ENCODE measurements around the gene SLC25A44.

The SLC25A44 gene

GRCh38 chr1:156260896-156261295 is 67.0 kb downstream of the SLC25A44 start:
- DNase-seq (ENCODE audit: low spot score) (no peak), ATAC-seq (ENCODE audit: low read depth) (no peak)
- H3K27me3 ChIP-seq (ENCODE audit: insufficient read depth, poor library complexity, severe bottlenecking) = no peaks in the 10 kb centered on the region
- H3K4me1 ChIP-seq (ENCODE audit: insufficient read depth, poor library complexity, severe bottlenecking) = peaks cover 25% of the 10 kb centered on the region
- TF ChIP-seq, protein P1, sequence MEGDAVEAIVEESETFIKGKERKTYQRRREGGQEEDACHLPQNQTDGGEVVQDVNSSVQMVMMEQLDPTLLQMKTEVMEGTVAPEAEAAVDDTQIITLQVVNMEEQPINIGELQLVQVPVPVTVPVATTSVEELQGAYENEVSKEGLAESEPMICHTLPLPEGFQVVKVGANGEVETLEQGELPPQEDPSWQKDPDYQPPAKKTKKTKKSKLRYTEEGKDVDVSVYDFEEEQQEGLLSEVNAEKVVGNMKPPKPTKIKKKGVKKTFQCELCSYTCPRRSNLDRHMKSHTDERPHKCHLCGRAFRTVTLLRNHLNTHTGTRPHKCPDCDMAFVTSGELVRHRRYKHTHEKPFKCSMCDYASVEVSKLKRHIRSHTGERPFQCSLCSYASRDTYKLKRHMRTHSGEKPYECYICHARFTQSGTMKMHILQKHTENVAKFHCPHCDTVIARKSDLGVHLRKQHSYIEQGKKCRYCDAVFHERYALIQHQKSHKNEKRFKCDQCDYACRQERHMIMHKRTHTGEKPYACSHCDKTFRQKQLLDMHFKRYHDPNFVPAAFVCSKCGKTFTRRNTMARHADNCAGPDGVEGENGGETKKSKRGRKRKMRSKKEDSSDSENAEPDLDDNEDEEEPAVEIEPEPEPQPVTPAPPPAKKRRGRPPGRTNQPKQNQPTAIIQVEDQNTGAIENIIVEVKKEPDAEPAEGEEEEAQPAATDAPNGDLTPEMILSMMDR (IDR thresholded peaks at IDR 0.05; ENCODE audit: poor library complexity, severe bottlenecking) = no peak
- no peak overlapping the region for H3K27ac ChIP-seq (ENCODE audit: poor library complexity, severe bottlenecking)
- H3K4me3 ChIP-seq (ENCODE audit: severe bottlenecking) = no peak overlapping the region
- H3K9me3 ChIP-seq (ENCODE audit: severe bottlenecking) = no peaks in the 10 kb centered on the region
- peaks cover 93% of the 10 kb centered on the region for H3K36me3 ChIP-seq (ENCODE audit: low read depth)
